ENCODE measurements around the gene PRAMEF13. TPM values are rescaled to one million over a fixed set of nuclear protein-coding genes. Genes with fewer than 3 reads are reported as not detected.
A peak's percentile ranks its signal among the peaks of the same experiment; 100 is the strongest.
"Not testable (repeated sequence)": the region's sequence is repeated elsewhere in the genome, so short reads cannot be mapped to it uniquely, and the experiment has no call there.

The PRAMEF13 gene, protein sequence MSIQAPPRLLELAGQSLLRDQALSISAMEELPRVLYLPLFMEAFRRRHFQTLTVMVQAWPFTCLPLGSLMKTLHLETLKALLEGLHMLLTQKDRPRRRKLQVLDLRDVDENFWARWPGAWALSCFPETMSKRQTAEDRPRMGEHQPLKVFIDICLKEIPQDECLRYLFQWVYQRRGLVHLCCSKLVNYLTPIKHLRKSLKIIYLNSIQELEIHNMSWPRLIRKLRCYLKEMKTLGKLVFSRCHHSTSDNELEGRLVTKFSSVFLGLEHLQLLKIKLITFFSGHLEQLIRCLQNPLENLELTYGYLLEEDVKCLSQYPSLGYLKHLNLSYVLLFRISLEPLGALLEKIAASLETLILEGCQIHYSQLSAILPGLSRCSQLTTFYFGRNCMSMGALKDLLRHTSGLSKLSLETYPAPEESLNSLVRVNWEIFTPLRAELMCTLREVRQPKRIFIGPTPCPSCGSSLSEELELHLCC
- total RNA-seq (2014; rRNA removed; shearing (Covaris generic)) = not detected in 2 replicates
- not detected in 2 replicates for polyA plus RNA-seq (2014; cell fraction: nucleus; rRNA removed)

DNA sequence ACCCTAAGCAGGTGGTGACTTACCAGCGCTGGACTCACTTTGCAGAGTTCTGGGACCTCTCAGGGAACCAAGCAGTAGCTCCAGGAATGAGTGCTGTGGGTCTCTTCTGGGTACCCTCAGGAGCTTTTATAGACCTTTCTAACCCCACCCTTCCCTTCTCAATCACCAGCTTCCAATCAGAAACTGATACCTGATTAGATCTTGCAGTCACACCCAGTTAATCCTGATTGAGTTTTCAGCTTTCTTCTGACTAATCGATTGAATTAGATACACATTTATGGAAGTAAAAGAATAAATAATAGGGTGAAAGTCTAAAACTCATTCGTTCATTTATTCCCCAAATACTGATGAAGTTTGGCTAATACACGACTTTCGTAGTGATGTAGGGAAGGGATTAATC is at the start of gene PRAMEF13:
TSS of gene PRAMEF13 (minus strand) at position 101 of the 400 bp plus-strand sequence. CDS start 1,820 bp downstream, outside the sequence.
- DNase-seq (ENCODE audit: extremely low read depth, low read depth) = not testable (repeated sequence)

DNA sequence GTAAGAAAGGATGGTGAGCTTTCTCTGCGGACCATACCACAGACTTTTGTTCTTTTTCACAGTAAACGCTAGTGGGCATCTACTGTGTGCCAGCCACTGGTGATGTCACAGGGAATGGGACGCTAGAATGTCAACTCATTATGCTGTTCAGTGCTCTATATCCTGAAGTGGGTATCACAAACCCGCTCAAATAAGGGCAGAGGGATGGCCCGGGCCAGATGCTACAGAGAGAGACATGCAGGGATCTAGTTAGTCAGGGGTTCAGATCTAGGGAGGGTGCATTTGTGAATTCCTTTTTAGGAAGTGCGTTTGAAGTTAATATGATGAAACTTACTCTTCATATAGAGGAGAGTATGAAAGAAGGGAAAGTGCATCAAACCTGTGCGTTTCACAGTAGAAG is 45.9 kb upstream of the PRAMEF13 start:
- not testable (repeated sequence) for DNase-seq (ENCODE audit: extremely low read depth, low read depth)

DNA sequence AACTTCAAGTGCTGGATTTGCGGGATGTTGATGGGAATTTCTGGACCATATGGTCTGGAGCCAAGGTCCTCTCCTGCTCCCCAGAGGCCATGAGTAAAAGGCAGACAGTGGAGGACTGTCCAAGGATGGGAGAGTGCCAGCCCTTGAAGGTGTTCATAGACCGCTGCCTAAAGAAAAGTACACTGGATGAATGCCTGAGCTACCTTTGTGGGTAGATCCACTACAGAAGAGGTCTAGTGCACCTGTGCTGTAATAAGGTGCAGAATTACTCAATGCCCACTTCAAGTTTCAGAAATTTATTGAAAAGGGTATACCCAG is 45.3 kb upstream of the PRAMEF13 start:
- DNase-seq (ENCODE audit: extremely low read depth, low read depth) = not testable (repeated sequence)

DNA sequence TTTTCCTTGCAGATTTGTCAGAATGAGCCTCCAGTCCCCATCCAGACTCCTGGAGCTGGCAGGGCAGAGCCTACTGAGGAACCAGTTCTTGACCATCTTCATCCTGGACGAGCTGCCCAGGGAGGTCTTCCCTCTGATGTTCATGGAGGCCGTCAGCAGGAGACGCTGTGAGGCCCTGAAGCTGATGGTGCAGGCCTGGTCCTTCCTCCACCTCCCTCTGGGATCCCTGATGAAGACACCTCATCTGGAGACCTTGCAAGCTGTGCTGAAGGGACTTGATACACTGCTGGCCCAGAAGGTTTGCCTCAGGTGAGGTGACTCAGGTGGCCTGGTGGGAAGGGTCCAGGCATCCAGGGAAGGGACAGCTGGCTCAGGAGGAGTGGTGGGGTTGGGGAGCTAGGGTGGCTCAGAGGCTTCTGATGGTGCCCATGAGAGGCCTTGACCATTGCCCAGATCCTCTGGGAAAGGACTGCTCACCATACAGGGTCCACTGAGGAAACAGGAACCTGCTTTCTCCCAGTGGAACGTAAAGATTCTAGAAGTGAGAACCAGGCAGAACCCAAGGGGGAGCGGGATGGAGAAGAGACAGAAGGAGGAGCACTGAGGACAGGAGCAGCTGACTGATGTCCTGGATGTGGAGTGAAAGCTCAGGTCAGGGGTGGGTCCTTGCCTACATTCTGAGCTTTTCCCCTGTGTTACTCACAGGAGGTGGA is 44.8 kb upstream of the PRAMEF13 start:
- not testable (repeated sequence) for DNase-seq (ENCODE audit: extremely low read depth, low read depth)

DNA sequence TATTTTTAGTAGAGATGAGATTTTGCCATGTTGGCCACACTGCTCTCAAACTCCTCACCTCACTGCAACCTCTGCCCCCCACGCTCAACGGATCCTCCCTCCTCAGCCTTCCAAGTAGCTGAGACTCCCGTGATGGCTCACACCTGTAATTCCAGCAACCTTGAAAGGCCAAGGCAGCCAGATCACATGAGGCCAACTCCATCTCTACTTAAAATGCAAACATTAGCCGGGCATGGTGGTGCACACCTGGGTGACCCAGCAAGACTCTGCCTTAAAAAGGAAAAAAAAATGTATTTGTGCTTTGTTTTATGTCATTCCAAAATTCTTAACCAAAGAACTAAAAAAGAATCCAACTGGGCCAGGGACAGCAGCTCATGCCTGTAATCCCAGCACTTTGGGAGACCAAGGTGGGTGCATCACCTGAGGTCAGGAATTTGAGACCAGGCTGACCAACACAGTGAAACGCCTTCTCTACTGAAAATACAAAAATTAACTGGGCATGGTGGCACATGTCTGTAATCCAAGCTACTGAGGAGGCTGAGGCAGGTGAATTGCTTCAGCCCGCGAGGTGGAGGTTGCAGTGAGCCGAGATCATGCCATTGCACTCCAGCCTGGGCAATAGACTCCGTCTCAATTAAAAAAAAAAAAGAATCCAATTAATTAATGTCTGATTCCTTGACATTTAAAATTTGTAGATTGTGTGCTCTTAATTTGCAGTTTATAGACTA is 42.5 kb upstream of the PRAMEF13 start:
- not testable (repeated sequence) for DNase-seq (ENCODE audit: extremely low read depth, low read depth)

DNA sequence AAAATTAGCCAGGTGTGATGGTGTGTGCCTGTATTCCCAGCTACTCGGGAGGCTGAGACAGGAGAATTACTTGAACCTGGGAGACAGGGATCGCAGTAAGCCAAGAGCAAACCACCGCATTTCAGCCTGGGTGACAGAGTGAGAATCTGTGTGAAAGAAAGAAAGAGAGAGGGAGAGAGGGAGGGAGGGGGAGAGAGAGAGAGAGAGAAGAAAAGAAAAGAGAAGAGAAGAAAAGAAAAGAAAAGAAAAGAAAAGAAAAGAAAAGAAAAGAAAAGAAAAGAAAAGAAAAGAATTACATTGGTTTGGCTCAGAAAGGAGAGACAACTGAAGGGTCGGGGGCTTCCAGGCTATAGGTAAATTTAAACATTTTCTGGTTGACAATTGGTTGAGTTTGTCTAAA is 38.4 kb upstream of the PRAMEF13 start:
- not testable (repeated sequence) for DNase-seq (ENCODE audit: extremely low read depth, low read depth)

DNA sequence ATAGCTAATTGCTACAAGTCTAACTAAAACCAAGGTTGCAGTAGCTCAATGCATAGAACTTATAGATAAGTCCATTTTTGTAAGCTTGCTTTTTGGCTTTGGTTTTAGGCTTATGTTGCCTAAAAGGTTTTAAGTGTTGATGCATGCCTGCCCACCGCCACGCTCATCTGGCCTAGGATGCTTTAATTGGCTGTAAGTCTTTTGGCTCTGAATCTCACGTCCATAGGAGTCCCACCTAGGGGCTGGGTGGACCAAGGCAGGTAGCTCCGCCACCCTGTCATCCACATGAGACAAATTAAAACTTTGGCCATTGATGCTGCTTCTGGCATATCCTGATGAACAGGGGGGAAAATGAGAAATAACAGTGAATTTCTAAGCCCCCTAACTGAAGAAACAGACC is 36.4 kb upstream of the PRAMEF13 start:
- not testable (repeated sequence) for DNase-seq (ENCODE audit: extremely low read depth, low read depth)

DNA sequence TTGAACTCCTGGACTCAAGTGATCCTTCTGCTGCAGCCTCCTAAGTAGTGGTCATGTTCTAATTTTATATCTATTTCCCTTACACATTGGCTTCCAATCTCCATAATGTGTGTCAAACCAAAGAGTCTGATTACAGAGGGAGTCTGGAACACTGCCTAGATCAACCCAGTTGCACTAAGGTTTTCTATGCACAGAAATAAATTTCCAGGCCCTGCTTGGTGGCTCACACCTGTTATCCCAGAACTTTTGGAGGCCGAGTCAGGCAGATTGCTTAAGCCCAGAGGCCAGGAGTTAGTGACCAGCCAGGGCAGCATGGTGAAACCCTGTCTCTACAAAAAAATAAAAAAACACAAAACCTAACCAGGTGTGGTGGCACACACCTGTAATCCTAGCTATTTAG is 32.8 kb upstream of the PRAMEF13 start:
- not testable (repeated sequence) for DNase-seq (ENCODE audit: extremely low read depth, low read depth)

DNA sequence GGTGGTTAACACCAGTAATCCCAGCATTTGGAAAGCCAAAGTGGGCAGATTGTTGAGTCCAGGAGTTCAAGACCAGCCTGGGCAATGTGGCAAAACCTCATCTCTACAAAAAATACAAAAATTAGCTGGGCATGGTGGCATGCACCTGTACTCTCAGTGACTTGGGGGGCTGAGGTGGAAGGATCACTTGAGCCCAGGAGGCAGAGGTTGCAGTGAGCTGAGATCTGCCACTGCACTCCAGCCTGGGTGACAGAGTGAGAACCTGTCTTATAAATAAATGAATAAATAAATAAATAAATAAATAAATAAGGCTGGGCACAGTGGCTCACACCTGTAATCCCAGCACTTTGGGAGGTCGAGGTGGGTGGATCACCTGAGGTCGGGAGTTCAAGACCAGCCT is 30.8 kb upstream of the PRAMEF13 start:
- DNase-seq (ENCODE audit: extremely low read depth, low read depth) = not testable (repeated sequence)

DNA sequence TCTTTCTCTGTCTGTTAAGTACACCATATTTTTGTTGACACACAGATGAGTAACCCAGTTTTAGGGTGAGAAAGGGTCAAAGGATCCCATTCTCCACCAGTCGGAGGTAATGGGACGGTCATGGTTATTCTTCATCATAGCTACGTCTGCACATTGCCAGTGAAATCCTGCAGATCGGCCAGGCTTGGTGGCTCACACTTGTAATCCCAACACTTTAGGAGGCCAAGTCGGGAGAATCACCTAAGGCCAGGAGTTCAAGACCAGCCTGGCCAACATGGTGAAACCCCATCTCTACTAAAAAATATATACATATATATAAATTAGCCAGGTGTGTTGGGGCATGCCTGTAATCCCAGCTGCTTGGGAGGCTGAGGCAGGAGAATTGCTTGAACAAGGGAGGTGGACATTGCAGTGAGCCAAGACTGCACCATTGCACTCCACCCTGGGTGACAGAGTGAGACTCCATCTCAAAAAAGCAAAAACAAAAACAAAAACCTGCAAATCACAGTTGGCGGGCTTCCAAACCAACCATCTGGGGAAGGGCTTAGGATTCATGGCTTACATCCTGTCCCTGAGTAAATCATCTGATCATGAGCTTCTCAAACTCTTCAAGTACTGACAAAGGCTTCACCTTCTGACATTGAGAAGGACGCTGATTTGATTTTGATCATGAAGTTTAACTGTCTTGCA is 30.0 kb upstream of the PRAMEF13 start:
- DNase-seq (ENCODE audit: extremely low read depth, low read depth) = not testable (repeated sequence)

DNA sequence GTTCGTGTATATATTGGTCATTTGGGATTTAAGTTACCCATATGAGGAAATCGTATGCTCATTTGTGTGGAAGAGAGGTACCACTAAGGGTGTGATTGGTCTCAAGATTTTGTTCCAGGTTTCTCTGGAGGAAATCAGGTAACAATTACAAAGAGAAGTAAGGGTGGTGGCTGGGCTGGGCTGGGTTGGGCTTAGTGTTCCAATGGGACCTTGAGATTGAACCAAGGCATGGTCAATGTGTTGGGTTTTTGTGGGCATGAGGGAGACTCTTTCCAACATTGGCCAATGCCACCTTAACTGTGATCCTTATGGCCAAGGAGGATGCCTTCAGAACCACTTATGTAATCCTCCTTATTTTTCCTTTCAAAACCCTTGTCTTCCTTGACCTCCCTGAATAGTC is 29.4 kb upstream of the PRAMEF13 start:
- not testable (repeated sequence) for DNase-seq (ENCODE audit: extremely low read depth, low read depth)

DNA sequence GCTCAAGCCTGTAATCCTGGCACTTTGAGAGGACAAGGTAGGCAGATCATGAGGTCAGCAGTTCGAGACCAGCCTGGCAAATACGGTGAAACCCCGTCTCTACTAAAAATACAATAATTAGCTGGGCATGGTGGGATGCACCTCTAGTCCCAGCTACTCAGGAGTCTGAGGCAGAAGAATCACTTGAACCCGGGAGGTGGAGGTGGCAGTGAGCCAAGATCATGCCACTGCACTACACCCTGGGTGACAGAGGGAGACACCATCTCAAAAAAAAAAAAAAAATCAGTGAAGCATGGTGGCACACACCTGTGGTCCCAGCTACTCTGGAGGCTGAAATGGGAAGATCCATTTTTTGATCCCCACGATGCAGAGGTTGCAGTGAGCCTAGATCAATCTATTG is 28.9 kb upstream of the PRAMEF13 start:
- not testable (repeated sequence) for DNase-seq (ENCODE audit: extremely low read depth, low read depth)

DNA sequence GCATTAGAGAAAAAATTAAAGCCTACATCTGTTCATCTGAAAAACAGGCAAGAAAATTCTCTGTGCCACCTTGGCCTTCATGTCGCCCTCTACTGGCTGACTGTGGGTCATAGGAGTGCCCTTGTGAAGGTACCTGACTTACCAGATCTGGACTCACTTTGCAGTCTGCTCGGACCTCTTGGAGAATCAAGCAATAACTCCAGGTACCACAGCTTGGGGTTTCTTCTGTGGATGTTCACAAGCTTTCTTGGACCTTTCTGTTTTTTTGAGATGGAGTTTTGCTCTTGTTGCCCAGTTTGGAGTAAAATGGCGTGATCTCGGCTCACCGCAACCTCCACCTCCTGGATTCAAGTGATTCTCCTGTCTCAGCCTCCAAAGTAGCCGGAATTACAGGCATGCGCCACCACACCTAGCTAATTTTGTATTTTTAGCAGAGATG is 27.2 kb upstream of the PRAMEF13 start:
- DNase-seq (ENCODE audit: extremely low read depth, low read depth) = peak; percentile 22

DNA sequence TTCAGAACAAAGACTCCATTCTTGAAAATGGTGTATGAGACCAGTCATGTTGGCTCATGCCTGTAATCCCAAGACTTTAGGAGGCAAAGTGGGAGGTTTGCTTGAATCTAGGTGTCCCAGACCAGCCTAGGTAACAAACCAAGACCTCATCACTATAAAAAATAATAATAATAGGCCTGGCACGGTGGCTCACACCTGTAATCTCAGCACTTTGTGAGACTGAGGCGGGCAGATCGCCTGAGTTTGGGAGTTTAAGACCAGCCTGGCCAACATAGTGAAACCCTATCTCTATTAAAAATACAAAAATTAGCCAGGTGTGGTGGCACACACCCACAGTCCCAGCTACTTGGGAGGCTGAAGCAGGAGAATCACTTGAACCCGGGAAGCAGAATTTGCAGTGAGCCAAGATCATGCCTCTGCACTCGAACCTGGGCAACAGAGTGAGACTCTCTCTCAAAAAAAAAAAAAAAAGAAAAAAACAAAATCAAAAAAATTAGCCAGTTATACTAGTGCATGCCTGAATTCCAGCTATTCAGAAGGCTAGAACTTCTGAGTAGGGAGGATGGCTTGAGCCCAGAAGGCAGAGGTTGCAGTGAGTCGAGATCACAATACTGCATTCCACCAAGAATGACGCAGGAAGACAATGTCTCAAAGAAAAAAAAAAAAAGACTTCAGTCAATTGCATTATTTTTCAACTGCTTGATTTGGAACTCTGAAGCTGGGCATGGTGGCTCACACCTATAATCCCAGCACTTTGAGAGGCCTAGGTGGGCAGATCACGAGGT is 26.3 kb upstream of the PRAMEF13 start:
- DNase-seq (ENCODE audit: extremely low read depth, low read depth) = not testable (repeated sequence)

DNA sequence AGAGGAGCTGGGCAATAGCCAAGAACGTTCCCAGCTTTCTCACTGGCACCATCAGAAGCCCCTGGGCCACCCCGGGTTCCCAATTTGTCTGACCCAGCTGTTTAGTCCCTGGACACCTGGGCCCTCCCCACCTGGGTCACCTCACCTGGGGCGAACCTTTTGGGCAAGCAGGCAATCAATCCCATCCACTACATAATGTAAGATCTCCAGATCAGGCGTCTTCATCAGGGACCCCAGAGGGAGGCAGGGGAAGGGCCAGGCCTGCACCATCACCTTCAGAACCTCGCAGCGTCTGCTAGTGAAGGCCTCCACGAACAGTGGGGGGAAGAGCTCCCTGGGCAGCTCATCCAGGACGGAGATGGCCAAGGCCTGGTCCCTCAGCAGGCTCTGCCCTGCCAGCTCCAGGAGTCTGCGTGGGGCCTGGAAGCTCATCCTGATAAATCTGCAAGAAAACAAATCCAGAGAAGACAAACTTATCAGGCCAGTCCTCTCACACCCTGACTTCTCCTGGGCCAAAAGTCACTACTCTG is 24.5 kb upstream of the PRAMEF13 start, which contains the start of gene PRAMEF18:
TSS of gene PRAMEF18 (minus strand) at position 480 of the 530 bp plus-strand sequence. CDS start at position 432, 48 bp downstream.
- DNase-seq (ENCODE audit: extremely low read depth, low read depth) = not testable (repeated sequence)

DNA sequence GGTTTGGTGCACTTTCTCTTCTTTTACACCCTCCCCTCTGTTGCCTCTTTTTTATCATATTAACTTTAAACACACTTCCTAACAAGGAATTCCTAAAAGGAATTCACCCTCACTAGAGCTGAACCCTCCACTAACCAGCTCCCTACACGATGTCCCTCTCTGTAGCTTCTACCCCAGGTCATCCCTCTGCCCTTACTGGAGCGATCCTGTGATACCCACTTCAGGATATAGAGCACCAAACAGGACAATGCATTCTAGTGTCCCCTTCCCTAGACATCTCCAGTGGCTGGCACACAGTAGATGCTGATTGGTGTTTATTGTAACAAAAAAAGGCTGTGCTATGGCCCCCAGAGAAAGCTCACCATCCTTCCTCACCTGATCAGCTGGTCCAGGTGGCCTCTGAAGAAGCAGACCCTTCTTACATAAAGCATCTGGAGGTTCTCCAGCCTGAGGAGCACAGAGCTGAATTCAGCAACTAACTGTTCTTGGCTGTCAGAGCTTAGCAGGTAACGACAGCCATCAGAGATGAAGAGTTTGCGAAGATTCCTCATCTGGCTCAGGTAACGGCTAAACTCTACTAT is 23.4 kb upstream of the PRAMEF13 start:
- no peak for DNase-seq (ENCODE audit: extremely low read depth, low read depth)

DNA sequence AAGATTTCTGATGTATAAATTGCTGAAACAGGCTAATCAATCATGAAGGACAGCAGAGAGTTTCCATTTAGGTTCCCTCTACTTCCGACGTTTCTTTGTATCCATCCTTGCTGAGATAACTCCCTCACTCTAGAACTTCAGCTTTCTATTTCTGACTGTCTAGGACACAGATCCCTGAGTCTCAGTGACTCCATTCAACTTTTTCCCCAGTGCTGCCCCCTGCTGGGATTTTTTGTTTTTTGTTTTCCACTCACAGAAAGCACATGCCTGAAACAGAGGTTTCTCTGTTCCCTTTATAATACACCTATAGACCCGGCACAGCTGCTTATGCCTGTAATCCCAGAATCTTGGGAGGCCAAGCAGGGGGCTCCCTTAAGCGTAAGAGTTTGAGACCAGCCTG is 21.6 kb upstream of the PRAMEF13 start:
- DNase-seq (ENCODE audit: extremely low read depth, low read depth) = not testable (repeated sequence)

DNA sequence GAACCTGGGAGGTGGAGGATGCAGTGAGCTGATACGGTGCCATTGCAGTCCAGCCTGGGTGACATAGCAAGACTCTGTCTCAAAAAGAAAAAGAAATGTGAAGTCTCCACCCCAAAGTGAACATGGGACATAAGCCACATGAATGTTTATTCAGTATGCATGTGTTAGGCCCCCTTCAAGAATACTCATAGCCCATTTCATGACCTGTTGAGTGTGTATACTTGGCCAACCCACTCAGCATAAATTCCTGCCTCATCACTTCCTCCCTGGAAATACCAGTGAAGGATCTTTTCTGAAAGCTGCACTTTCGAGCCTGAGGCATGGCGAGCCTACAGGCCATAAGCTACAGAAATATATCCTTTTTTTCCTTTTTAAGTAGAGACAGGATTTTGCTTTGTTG is 18.0 kb upstream of the PRAMEF13 start:
- not testable (repeated sequence) for DNase-seq (ENCODE audit: extremely low read depth, low read depth)

DNA sequence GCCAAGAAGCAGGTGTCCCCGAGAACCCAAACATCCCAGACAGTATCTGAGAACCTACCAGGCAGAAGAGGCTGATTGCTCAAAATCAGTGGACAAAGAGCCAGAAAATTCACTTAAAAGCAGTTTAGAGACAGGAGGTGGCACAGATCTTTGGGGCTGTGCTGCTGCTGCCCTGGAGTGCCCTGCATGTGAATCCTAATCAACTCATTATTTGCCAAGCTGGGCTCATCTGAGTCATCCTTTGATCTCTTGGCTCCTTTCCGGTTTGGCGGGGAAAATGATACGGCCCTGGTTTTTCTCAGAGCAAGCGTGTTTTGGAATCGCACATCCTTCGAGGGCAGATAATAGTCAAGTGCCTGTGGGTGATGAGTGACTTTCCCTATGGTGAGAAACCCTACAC is 15.4 kb upstream of the PRAMEF13 start:
- not testable (repeated sequence) for DNase-seq (ENCODE audit: extremely low read depth, low read depth)

All from NCI-H460 (cell line).